ENCODE measurements around the gene LRR1.

Gene LRR1

DNA sequence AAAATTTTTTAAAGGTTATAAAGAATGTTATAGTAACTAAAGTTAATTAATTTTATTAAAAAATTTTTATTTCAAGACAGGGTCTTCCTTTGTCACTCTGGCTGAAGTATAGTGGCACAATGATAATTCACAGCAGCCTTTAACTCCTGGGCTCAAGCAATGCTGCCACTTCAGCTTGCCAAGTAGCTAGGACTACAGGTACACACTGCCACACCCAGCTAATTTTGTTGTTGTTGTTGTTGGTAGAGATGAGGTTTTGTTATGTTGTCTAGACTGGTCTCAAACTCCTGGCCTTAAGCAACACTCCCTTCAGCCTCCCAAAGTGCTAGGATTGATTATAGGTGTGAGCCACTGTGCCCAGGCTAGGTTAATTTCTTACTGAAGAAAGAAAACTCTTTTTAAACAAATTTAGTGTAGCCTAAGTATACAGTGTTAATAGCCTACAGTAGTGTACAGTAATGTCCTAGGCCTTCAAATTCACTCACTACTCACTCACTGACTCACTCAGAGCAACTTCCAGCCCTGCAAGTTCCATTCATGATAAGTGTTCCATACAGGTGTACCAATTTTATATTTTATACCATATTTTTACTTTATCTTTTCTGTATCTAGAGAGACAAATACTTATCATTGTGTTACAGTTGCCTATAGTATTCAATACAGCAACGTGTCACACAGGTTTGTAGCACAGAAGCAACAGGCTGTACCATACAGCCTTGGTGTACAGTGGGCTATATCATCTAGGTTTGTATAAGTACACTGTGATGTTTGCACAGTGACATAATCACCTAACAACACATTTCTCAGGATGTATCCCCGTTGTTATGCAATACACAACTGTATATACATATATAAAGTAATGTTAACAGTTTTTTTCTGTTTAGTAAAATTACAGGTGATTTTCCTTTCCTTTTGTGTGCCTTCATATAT is 61.1 kb downstream of the LRR1 start:
- TF ChIP-seq SIN3A (IDR thresholded peaks at IDR 0.05; ENCODE audit: borderline replicate concordance, insufficient read depth, low read length) (no peak), FOXP2 (optimal IDR thresholded peaks at IDR 0.05; ENCODE audit: borderline replicate concordance, extremely low read depth, extremely low read length, insufficient read depth) (no peak), TAF1 (IDR thresholded peaks at IDR 0.05; ENCODE audit: borderline replicate concordance, insufficient read depth, low read length) (no peak), REST (IDR thresholded peaks at IDR 0.05; ENCODE audit: insufficient read depth in 1 of 2, low read depth in 2 of 2, low read length in 2 of 2) (no peak), POLR2AphosphoS5 (IDR thresholded peaks at IDR 0.05; ENCODE audit: low read depth, low read length) (no peak)
